H1 (cell line): ENCODE measurements around the gene NHERF2. TPM values are rescaled to one million over a fixed set of nuclear protein-coding genes. Genes with fewer than 3 reads are reported as not detected.

ENCODE experiments used
- CTCF ChIA-PET: fragments of 300-600 bp; sonication (Branson Sonifier 250); formaldehyde crosslinking; loops from one replicate; lab custom pipeline; 2021; ENCODE audit not compliant: partially characterized antibody; lab: Charles Lee
- POLR2A ChIA-PET: fragments of 300-600 bp; sonication (Branson Sonifier 250); formaldehyde crosslinking; loops from one replicate; lab custom pipeline; 2021; ENCODE audit warnings: inconsistent platforms; ENCODE audit not compliant: partially characterized antibody; lab: Charles Lee
- DNase-seq, 2 experiments: peaks; one replicate each; pipeline versions ENCODE4 v3.0.0 to v3.0.0-alpha.2; 2010 to 2022; ENCODE audit warnings: low spot score in 2 of 2, low read depth in 1 of 2, mixed read lengths in 1 of 2
- FAIRE-seq: peaks from 2 replicates; lab custom pipeline; 2011; peaks lifted over from hg19 to GRCh38; lab: Jason Lieb, UNC
- H2AFZ ChIP-seq: 2 replicates; pipeline ENCODE4 v1.8.1; 2012; ENCODE audit warnings: low read length, inconsistent platforms
- H2AK5ac ChIP-seq: 2 replicates; pipeline ENCODE4 v1.6.1; 2013; ENCODE audit warnings: low read depth, low read length
- H2BK120ac ChIP-seq: replicated peaks from 2 replicates; pipeline ENCODE3; 2013; ENCODE audit warnings: low read depth, low read length, inconsistent platforms
- H2BK12ac ChIP-seq: 2 replicates; pipeline ENCODE4 v1.6.1; 2013; ENCODE audit warnings: low read depth, low read length
- H2BK15ac ChIP-seq: 2 replicates; pipeline ENCODE4 v1.6.1; 2013; ENCODE audit warnings: low read length
- H2BK20ac ChIP-seq: 2 replicates; pipeline ENCODE4 v1.6.1; 2013; ENCODE audit warnings: low read length
- H2BK5ac ChIP-seq: 2 replicates; pipeline ENCODE4 v1.6.1; 2013; ENCODE audit warnings: low read depth, low read length
- H3K14ac ChIP-seq: 2 replicates; pipeline ENCODE4 v1.6.1; 2013; ENCODE audit warnings: inconsistent platforms; ENCODE audit not compliant: insufficient read length
- H3K18ac ChIP-seq: 2 replicates; pipeline ENCODE4 v1.6.1; 2013; ENCODE audit warnings: low read length; ENCODE audit errors: extremely low read depth
- H3K23ac ChIP-seq: 2 replicates; pipeline ENCODE4 v1.6.1; 2013; ENCODE audit warnings: inconsistent platforms; ENCODE audit not compliant: insufficient read length
- H3K23me2 ChIP-seq: 2 replicates; pipeline ENCODE4 v1.6.1; 2013; ENCODE audit warnings: low read depth, low read length
- H3K27ac ChIP-seq: 2 replicates; pipeline ENCODE4 v1.6.1; 2011; ENCODE audit warnings: low read depth, low read length, inconsistent platforms
- H3K27me3 ChIP-seq, 4 experiments: replicated peaks in 1 of 4; 1 replicate in 1 of 4; 2 replicates in 3 of 4; pipeline versions ENCODE4 v1.6.1 to v1.8.1; 2011 to 2013; ENCODE audit warnings: low read length in 3 of 4, mild to moderate bottlenecking in 3 of 4, inconsistent platforms in 2 of 4, mixed read lengths in 2 of 4, moderate library complexity in 1 of 4; ENCODE audit not compliant: control insufficient read depth in 3 of 4, insufficient read depth in 3 of 4; ENCODE audit errors: extremely low read depth in 1 of 4
- H3K36me3 ChIP-seq, 4 experiments: 2 replicates each; pipeline versions ENCODE4 v1.6.1 to v1.8.1; 2011 to 2013; ENCODE audit warnings: mild to moderate bottlenecking in 4 of 4, low read length in 3 of 4, moderate library complexity in 2 of 4, control low read depth in 1 of 4, inconsistent platforms in 1 of 4; ENCODE audit not compliant: insufficient read depth in 4 of 4, control insufficient read depth in 2 of 4
- H3K4ac ChIP-seq: replicated peaks from 2 replicates; pipeline ENCODE3; 2013; ENCODE audit warnings: low read length, low read depth, mixed read lengths, inconsistent platforms; ENCODE audit not compliant: insufficient read length
- H3K4me1 ChIP-seq, 4 experiments: replicated peaks in 1 of 4; 1 replicate in 1 of 4; 2 replicates in 3 of 4; pipeline versions ENCODE4 v1.6.1 to v1.8.1; 2011 to 2013; ENCODE audit warnings: low read length in 3 of 4, inconsistent platforms in 2 of 4, mixed read lengths in 1 of 4; ENCODE audit not compliant: insufficient read depth in 4 of 4, control insufficient read depth in 3 of 4
- H3K4me2 ChIP-seq, 2 experiments: 2 replicates each; pipeline versions ENCODE4 v1.6.1 to v1.8.1; 2011 to 2013; ENCODE audit warnings: low read depth in 2 of 2, low read length in 2 of 2, control low read depth in 1 of 2, inconsistent platforms in 1 of 2, mild to moderate bottlenecking in 1 of 2; ENCODE audit not compliant: insufficient read depth in 1 of 2
- H3K4me3 ChIP-seq, 4 experiments: fragments of 200-600, 300-600 bp in 1 of 4; sonication (generic), shearing (Covaris generic), sonication (Bioruptor Twin) in 1 of 4; 2 replicates each; pipeline versions ENCODE4 v1.5.1 to v1.8.1; 2011 to 2016; ENCODE audit warnings: low read length in 4 of 4, low read depth in 3 of 4, control low read depth in 2 of 4, inconsistent platforms in 2 of 4, mild to moderate bottlenecking in 2 of 4, mixed read lengths in 1 of 4, moderate library complexity in 1 of 4; ENCODE audit not compliant: insufficient read depth in 2 of 4; ENCODE audit errors: extremely low read depth in 1 of 4
- H3K56ac ChIP-seq: replicated peaks from 2 replicates; pipeline ENCODE3; 2013; ENCODE audit warnings: low read depth, mild to moderate bottlenecking, mixed read lengths, low read length, inconsistent platforms; ENCODE audit not compliant: insufficient read length
- H3K79me1 ChIP-seq: 2 replicates; pipeline ENCODE4 v1.6.1; 2013; ENCODE audit warnings: low read depth, low read length, control low read depth
- H3K79me2 ChIP-seq, 2 experiments: 2 replicates each; pipeline versions ENCODE4 v1.6.1 to v1.8.1; 2012 to 2013; ENCODE audit warnings: low read length in 2 of 2, mild to moderate bottlenecking in 2 of 2, inconsistent platforms in 1 of 2; ENCODE audit not compliant: insufficient read depth in 2 of 2, control insufficient read depth in 1 of 2
- H3K9ac ChIP-seq, 4 experiments: replicated peaks in 1 of 4; 1 replicate in 1 of 4; 2 replicates in 3 of 4; pipeline versions ENCODE4 v1.6.1 to v1.8.1; 2011 to 2013; ENCODE audit warnings: low read depth in 3 of 4, low read length in 3 of 4, control low read depth in 2 of 4, mild to moderate bottlenecking in 2 of 4, moderate library complexity in 2 of 4, inconsistent platforms in 1 of 4; ENCODE audit errors: extremely low read depth in 1 of 4
- H3K9me3 ChIP-seq, 2 experiments: 2 replicates each; pipeline versions ENCODE4 v1.6.1 to v1.8.1; 2012 to 2013; ENCODE audit warnings: mild to moderate bottlenecking in 2 of 2, moderate library complexity in 2 of 2, control low read depth in 1 of 2, inconsistent platforms in 1 of 2, low read depth in 1 of 2, low read length in 1 of 2, mixed read lengths in 1 of 2; ENCODE audit not compliant: insufficient read depth in 2 of 2
- H4K20me1 ChIP-seq, 2 experiments: replicated peaks in 1 of 2; 2 replicates each; pipeline versions ENCODE3 to v1.8.1; 2011 to 2013; ENCODE audit warnings: inconsistent platforms in 2 of 2, low read length in 2 of 2, mild to moderate bottlenecking in 1 of 2; ENCODE audit not compliant: insufficient read depth in 2 of 2, control insufficient read depth in 1 of 2
- H4K5ac ChIP-seq: 2 replicates; pipeline ENCODE4 v1.6.1; 2013; ENCODE audit warnings: low read length, low read depth, mixed read lengths, inconsistent platforms; ENCODE audit not compliant: insufficient read length
- H4K8ac ChIP-seq: 2 replicates; pipeline ENCODE4 v1.8.0; 2013; ENCODE audit warnings: mild to moderate bottlenecking, moderate library complexity, low read length, inconsistent platforms; ENCODE audit not compliant: insufficient read depth; ENCODE audit errors: extremely low read depth
- H4K91ac ChIP-seq: replicated peaks from 2 replicates; pipeline ENCODE3; 2013; ENCODE audit warnings: low read length, mixed read lengths, inconsistent platforms; ENCODE audit not compliant: insufficient read length
- BACH1 ChIP-seq: IDR thresholded peaks from 2 replicates; pipeline ENCODE4 v1.6.1; 2012; ENCODE audit warnings: low read length, improper control_type of control experiment
- CREB1 ChIP-seq: IDR thresholded peaks from 2 replicates; pipeline ENCODE4 v1.6.1; 2012; ENCODE audit warnings: inconsistent platforms
- RAD21 ChIP-seq, 2 experiments: IDR thresholded peaks in 1 of 2; conservative IDR thresholded peaks in 1 of 2; 2 replicates each; pipeline ENCODE4 v1.6.1; 2011; ENCODE audit warnings: low read depth in 2 of 2, low read length in 2 of 2, improper control_type of control experiment in 1 of 2, inconsistent platforms in 1 of 2, mild to moderate bottlenecking in 1 of 2, moderate library complexity in 1 of 2
- SP1 ChIP-seq: IDR thresholded peaks from 2 replicates; pipeline ENCODE4 v1.6.1; 2011; ENCODE audit warnings: low read depth, low read length
- WGBS, 2 experiments: shearing (Covaris generic) in 1 of 2; methylation state at CpG; one replicate each; pipeline versions ENCODE4 v1.1.6 to v1.1.7; 2013 to 2015; ENCODE audit warnings: low lambda C conversion rate in 2 of 2, mixed read lengths in 2 of 2, inconsistent platforms in 1 of 2, low coverage in 1 of 2, missing lambda C conversion rate in 1 of 2; ENCODE audit not compliant: insufficient replicate concordance in 2 of 2, insufficient coverage in 1 of 2, insufficient read length in 1 of 2; ENCODE audit errors: extremely low coverage in 1 of 2, missing lambda C conversion rate in 1 of 2; 5-methylcytosine and 5-hydroxymethylcytosine counted together
- polyA plus RNA-seq, 7 experiments: library from polyadenylated mRNA; depleted of rRNA in 3 of 7; stranded (reverse) in 5 of 7; unstranded in 2 of 7; fragments of >200 nt in 5 of 7; fragments of 200-250 nt in 2 of 7; gene quantifications; 1 replicate in 5 of 7; 2 replicates in 1 of 7; 4 replicates in 1 of 7; pipeline versions ENCODE4 v1.2.1 to v1.2.3, GENCODE V29; 2011 to 2013; ENCODE audit warnings: missing spikeins in 2 of 7, mixed read lengths in 2 of 7
- total RNA-seq: library from RNA; stranded (reverse); fragmentation: NEBNext Ultra II Directional; extraction: Animal tissue kit (Norgen Biotek cat#: 25700); gene quantifications from 2 replicates; pipeline ENCODE4 v1.2.1, GENCODE V29; 2021
- TF ChIP-seq, protein P1 (sequence below): IDR thresholded peaks from 2 replicates; pipeline ENCODE4 v1.6.1; 2011; ENCODE audit warnings: low read depth, mild to moderate bottlenecking, low read length; ENCODE audit not compliant: insufficient read depth

Gene NHERF2
- total and polyA plus RNA-seq, 2 of the 8 experiments (the other 6 are each of a cell fraction or from before 2014, with no cell fraction given): 13.9 to 19.3 TPM

DNA sequence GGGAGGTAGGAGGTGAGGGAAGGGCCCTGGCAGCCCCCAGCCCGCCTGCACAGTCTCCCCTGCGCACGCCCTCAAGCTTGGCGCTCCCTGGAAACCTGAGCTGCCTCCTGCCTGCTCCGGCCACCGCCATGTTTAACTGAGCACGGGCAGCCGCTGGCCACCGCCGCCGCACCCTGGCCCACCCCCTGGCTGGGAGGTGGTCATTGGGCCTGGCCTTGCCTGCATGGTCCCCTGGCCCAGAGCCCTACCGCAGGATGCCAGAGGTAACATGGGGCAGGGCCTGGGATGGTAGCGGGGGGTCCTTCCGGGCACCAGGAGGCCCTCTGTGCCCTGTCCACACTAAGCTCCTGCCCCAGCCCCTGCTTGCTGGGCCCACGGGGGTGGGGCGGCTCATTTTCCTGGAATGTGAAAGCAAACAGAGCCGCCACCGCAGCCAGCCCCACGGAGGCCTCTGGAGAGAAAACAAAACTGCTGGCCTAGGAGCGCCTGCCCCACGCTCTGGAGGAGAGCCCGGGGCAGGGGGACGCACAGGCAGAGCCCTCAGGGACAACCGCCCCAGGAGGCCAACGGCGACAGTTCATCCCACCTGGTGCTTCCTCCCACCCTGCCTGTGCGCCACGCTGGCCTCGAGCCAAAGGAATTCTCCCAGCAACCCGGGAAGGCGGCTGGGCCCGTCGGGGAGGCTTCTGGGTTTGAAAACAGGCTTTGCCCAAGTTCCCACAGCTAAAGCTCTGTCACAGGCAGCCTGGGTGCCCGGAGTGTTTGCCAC lies 8.9 kb downstream of the NHERF2 start:
- Histone ChIP-seq H3K4me1 (peaks cover 0 to 4% (median 0%) of the 10 kb centered on the region in 4 experiments; a peak in 4 of 7 replicates), H2AFZ (no peak overlapping the region), H4K20me1 (peaks cover 0 to 2% of the 10 kb centered on the region in 2 experiments), H2BK12ac (no peak overlapping the region), H3K56ac (no peak overlapping the region), H3K23ac (no peak overlapping the region)
- CTCF ChIA-PET: interaction anchor here (0.9 to 1.4 kb wide), 6 partner anchors 11 to 104 kb away, joined by 3 to 6 read pairs (median 4); partner anchors contain the start of gene NPW
- TF ChIP-seq, protein P1, sequence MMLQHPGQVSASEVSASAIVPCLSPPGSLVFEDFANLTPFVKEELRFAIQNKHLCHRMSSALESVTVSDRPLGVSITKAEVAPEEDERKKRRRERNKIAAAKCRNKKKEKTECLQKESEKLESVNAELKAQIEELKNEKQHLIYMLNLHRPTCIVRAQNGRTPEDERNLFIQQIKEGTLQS: no peak
- no peak for TF ChIP-seq RAD21 (IDR thresholded peaks at IDR 0.05 in 1 of 2, conservative IDR thresholded peaks at IDR 0.05 in 1 of 2; ENCODE audit: low read depth in 2 of 2, low read length in 2 of 2)
- no peak for TF ChIP-seq SP1
- no peak for TF ChIP-seq BACH1
- no peak for TF ChIP-seq CREB1
- TF ChIP-seq, all 59 proteins: peak for 0
- no peak overlapping the region for H4K8ac ChIP-seq
- H2BK20ac ChIP-seq: no peak overlapping the region
- H3K4ac ChIP-seq: no peak overlapping the region
- H2AK5ac ChIP-seq: no peak overlapping the region
- no peak overlapping the region for H3K14ac ChIP-seq
- no peaks in the 10 kb centered on the region for H3K27me3 ChIP-seq
- H3K9me3 ChIP-seq: no peaks in the 10 kb centered on the region
- no peak overlapping the region for H3K4me2 ChIP-seq
- POLR2A ChIA-PET: interaction anchor here (0.7 to 2.1 kb wide), 5 partner anchors 12 to 116 kb away, joined by 3 to 5 read pairs (median 4); partner anchors contain the start of genes NTHL1, RPS2 and TSC2
- no peak overlapping the region for H2BK15ac ChIP-seq
- H3K27ac ChIP-seq: no peak overlapping the region; the same call in 1 of the 2 replicates
- peak in 1 of 2 experiments; percentile 51 for DNase-seq
- no peak overlapping the region for H2BK5ac ChIP-seq
- no peak overlapping the region for H3K9ac ChIP-seq
- 90% methylated on average over 33 of the region's 34 CpGs; no CpG with 5 or more reads in 1 of the 2 experiments for WGBS, 2 experiments
- no peak overlapping the region for H4K91ac ChIP-seq
- no peak overlapping the region for H4K5ac ChIP-seq
- no peak overlapping the region for H2BK120ac ChIP-seq
- no peak overlapping the region for H3K18ac ChIP-seq
- no peak for FAIRE-seq
- H3K79me2 ChIP-seq: no peaks in the 10 kb centered on the region
- no peak overlapping the region for H3K4me3 ChIP-seq
- H3K36me3 ChIP-seq: no peaks in the 10 kb centered on the region
- no peaks in the 10 kb centered on the region for H3K79me1 ChIP-seq
- H3K23me2 ChIP-seq: no peaks in the 10 kb centered on the region
